WERI-Rb-1 (cell line): ENCODE measurements around the gene IL17C.

Experiments
- DNase-seq: peaks from one replicate; pipeline ENCODE4 v3.0.0-alpha.2; 2020
- H3K27ac ChIP-seq: fragments of 250-450 bp; sonication (Bioruptor Pico); 2 replicates; pipeline ENCODE4 v1.5.1; 2020; ENCODE audit warnings: mild to moderate bottlenecking, moderate library complexity
- H3K27me3 ChIP-seq: fragments of 250-450 bp; sonication (Bioruptor Pico); 2 replicates; pipeline ENCODE4 v1.5.1; 2021; ENCODE audit warnings: mild to moderate bottlenecking, low read depth, moderate library complexity; ENCODE audit not compliant: insufficient read depth, severe bottlenecking
- H3K36me3 ChIP-seq: fragments of 250-450 bp; sonication (Bioruptor Pico); 2 replicates; pipeline ENCODE4 v1.5.1; 2020; ENCODE audit warnings: mild to moderate bottlenecking, moderate library complexity
- H3K4me3 ChIP-seq: 2 replicates; pipeline ENCODE4 v1.5.1; 2011; ENCODE audit warnings: low read depth, mild to moderate bottlenecking, control low read depth, low read length
- H3K9me3 ChIP-seq: fragments of 250-450 bp; sonication (Bioruptor Pico); 2 replicates; pipeline ENCODE4 v1.5.1; 2021; ENCODE audit warnings: mild to moderate bottlenecking, moderate library complexity; ENCODE audit not compliant: severe bottlenecking
- TF ChIP-seq, protein P1 (sequence below): IDR thresholded peaks from 2 replicates; pipeline ENCODE4 v1.5.1; 2011; ENCODE audit warnings: low read depth, mild to moderate bottlenecking, control low read depth, inconsistent platforms, low read length

The IL17C gene

DNA sequence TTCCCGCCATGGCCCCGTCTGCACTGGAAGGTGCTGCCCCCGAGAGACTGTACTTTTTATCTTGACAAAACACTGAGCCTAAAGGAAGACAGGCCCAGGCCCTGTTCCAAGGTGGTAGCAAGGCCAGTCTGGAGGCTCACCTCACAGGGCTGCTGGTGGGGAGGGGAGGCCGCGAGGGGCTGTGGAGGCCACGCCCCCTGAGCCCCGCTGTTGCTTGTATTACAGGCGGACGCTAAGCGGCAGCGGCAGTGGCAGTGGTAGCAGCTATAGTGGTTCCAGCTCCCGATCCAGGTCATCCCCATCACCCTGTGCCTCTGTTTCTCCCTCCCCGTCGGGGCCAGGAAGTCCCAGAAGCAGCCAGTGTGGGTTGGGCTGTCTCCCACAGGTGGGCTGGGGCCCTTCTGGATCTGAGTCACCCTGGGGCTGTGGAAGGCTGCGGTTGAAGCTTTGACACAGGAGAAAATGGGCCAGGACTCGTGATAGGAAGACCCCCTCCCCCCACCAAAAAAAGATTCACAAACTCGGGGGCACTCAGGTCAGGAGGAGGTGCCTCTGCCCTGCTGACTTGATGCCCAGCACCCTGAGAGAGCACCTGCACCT, 13.3 kb upstream of the IL17C start:
- H3K4me3 ChIP-seq = no peak overlapping the region
- no peak for DNase-seq
- H3K27me3 ChIP-seq = no peaks in the 10 kb centered on the region
- no peak overlapping the region for H3K27ac ChIP-seq
- peaks cover 3% of the 10 kb centered on the region for H3K36me3 ChIP-seq
- no peaks in the 10 kb centered on the region for H3K9me3 ChIP-seq
- TF ChIP-seq, protein P1, sequence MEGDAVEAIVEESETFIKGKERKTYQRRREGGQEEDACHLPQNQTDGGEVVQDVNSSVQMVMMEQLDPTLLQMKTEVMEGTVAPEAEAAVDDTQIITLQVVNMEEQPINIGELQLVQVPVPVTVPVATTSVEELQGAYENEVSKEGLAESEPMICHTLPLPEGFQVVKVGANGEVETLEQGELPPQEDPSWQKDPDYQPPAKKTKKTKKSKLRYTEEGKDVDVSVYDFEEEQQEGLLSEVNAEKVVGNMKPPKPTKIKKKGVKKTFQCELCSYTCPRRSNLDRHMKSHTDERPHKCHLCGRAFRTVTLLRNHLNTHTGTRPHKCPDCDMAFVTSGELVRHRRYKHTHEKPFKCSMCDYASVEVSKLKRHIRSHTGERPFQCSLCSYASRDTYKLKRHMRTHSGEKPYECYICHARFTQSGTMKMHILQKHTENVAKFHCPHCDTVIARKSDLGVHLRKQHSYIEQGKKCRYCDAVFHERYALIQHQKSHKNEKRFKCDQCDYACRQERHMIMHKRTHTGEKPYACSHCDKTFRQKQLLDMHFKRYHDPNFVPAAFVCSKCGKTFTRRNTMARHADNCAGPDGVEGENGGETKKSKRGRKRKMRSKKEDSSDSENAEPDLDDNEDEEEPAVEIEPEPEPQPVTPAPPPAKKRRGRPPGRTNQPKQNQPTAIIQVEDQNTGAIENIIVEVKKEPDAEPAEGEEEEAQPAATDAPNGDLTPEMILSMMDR = no peak

GRCh38 chr16:88626646-88627045, 11.7 kb upstream of the IL17C start:
- Histone ChIP-seq H3K27ac (no peak overlapping the region), H3K4me3 (no peak overlapping the region), H3K9me3 (no peaks in the 10 kb centered on the region), H3K36me3 (peaks cover 6% of the 10 kb centered on the region), H3K27me3 (no peaks in the 10 kb centered on the region)
- DNase-seq = no peak
- TF ChIP-seq, protein P1 = no peak

DNA sequence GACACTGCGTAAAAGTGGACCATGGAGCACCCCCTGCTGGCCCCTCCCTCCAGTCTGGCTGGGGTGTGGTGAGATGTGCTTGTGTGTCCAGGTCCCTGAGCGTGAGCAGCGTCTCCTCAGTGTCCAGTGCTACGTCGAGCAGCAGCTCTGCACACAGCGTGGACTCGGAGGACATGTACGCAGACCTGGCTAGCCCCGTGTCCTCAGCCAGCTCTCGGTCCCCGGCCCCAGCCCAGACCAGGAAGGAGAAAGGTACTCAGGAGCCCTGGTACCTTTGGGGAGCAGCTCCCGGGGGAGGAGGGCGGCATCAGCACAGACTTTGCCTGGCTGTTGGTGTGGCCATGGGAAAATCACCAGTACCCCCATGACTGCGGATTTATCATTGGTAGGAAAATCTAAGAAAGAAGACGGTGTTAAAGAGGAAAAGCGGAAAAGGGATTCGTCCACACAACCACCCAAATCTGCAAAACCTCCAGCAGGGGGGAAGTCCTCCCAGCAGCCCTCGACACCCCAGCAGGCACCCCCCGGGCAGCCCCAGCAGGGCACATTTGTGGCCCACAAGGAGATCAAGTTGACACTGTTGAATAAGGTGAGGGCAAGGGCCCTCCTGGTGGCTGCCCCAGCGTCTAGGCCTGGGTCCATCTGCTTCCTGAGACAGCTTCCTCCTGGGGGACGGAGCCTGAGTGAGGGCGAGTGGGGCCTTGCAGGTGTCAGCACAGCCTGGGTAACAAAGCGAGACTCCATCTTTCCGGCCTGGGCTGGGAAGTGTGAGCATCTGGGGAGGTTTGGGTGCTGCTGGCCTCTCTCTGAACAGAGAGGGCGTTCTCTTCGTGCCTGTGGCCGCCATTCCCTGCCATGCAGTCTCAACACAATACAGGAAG, 10.6 kb upstream of the IL17C start:
- DNase-seq = no peak
- no peaks in the 10 kb centered on the region for H3K27me3 ChIP-seq
- peak overlapping the region; percentile 39; the same call in 1 of the 2 replicates for H3K27ac ChIP-seq
- TF ChIP-seq, protein P1 = no peak
- peaks cover 6% of the 10 kb centered on the region for H3K36me3 ChIP-seq
- H3K9me3 ChIP-seq = no peaks in the 10 kb centered on the region
- no peak overlapping the region for H3K4me3 ChIP-seq

- TF ChIP-seq, protein P1 = peak; percentile 71
- Histone ChIP-seq H3K36me3 (peaks cover 11% of the 10 kb centered on the region), H3K27ac (peak overlapping the region; percentile 39; the same call in 1 of the 2 replicates), H3K27me3 (no peaks in the 10 kb centered on the region), H3K9me3 (no peaks in the 10 kb centered on the region), H3K4me3 (no peak overlapping the region)
- peak; percentile 61 for DNase-seq
These were observed 9.8 kb upstream of the IL17C start for GRCh38 chr16:88628512-88628974.

DNA sequence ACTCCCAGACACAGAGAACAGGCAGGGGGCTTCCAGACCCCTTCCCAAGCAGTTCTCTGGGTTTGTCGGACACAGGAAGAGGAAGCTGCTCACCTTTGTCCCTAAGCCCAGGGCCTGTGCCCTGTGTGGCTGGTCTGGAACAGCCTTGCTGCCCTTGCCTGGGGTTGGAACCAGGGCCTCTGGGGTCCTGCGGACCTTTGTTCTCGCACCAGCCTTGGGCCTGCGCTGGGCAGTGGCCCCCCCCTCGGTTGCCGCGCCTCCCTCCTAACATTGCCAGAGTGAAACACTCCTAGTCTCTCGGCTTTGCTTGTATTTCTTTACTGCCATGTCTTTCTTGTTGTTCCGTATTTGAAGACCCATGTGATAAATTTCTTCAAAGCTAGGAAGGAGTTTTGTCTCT, 8.5 kb upstream of the IL17C start:
- no peaks in the 10 kb centered on the region for H3K9me3 ChIP-seq
- no peak overlapping the region for H3K4me3 ChIP-seq
- TF ChIP-seq, protein P1 = no peak
- no peaks in the 10 kb centered on the region for H3K27me3 ChIP-seq
- H3K36me3 ChIP-seq = peaks cover 9% of the 10 kb centered on the region
- H3K27ac ChIP-seq = no peak overlapping the region
- DNase-seq = no peak
